GM06990 (cell line): ENCODE data around the gene ASPHD1.
"Not testable (repeated sequence)": the region's sequence is repeated elsewhere in the genome, so short reads cannot be mapped to it uniquely, and the experiment has no call there.

ENCODE experiments used
- DNase-seq: peaks from one replicate; pipeline ENCODE4 v3.0.0-alpha.2; 2011; ENCODE audit not compliant: insufficient read length; ENCODE audit errors: extremely low read depth
- H3K27me3 ChIP-seq: replicated peaks from 2 replicates; pipeline ENCODE4 v1.6.0; 2011; ENCODE audit warnings: low read length; ENCODE audit not compliant: control insufficient read depth, insufficient read depth
- H3K36me3 ChIP-seq: 2 replicates; pipeline ENCODE4 v1.5.1; 2011; ENCODE audit warnings: low read length; ENCODE audit not compliant: control insufficient read depth, insufficient read depth
- H3K4me3 ChIP-seq: replicated peaks from 2 replicates; pipeline ENCODE4 v1.5.1; 2011; ENCODE audit warnings: low read depth, mild to moderate bottlenecking, control low read depth, low read length
- TF ChIP-seq, protein P1 (sequence below): IDR thresholded peaks from 2 replicates; pipeline ENCODE4 v1.5.1; 2011; ENCODE audit warnings: low read length, control low read depth, mild to moderate bottlenecking, inconsistent platforms; ENCODE audit not compliant: insufficient read depth, poor library complexity, severe bottlenecking

The ASPHD1 gene

DNA sequence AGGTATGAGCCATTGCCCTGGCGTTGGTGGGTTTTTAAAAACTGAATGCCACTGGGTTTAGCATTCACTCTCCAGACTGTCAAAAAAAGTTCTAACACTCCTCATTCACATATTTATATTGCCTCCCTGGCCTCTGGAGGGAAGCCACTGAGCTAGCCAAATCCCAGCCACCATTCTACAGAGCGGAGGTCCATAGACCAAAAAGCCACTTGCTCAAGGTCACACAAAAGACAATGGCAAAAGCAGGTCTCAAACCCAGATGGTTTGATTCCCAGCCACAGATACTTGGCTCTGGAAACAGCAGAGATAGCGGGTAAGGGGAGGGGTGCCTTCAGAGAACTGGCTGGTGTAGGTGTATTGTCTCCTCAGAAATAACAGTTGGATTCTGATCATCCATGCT, 19.2 kb upstream of the ASPHD1 start:
- H3K4me3 ChIP-seq = no peak overlapping the region
- TF ChIP-seq, protein P1, sequence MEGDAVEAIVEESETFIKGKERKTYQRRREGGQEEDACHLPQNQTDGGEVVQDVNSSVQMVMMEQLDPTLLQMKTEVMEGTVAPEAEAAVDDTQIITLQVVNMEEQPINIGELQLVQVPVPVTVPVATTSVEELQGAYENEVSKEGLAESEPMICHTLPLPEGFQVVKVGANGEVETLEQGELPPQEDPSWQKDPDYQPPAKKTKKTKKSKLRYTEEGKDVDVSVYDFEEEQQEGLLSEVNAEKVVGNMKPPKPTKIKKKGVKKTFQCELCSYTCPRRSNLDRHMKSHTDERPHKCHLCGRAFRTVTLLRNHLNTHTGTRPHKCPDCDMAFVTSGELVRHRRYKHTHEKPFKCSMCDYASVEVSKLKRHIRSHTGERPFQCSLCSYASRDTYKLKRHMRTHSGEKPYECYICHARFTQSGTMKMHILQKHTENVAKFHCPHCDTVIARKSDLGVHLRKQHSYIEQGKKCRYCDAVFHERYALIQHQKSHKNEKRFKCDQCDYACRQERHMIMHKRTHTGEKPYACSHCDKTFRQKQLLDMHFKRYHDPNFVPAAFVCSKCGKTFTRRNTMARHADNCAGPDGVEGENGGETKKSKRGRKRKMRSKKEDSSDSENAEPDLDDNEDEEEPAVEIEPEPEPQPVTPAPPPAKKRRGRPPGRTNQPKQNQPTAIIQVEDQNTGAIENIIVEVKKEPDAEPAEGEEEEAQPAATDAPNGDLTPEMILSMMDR = no peak

DNA sequence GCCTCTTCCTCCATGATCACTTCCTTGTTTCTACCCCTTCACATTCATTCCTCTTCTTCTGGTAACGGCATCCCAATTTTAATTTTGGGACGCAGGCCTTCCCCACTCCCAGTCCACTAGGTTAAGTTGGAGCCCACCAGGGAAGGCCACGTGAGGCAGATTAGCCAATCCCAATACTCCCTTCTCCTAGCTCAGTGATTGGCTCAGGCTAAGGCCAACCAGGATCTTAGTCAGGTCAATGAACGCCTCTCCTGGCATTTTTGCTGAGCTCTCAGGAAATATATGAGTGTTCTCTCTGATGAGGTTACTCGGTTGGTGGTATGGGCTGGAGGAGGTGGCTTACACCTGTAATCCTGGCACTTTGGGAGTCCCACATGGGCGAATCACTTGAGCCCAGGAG, 16.3 kb upstream of the ASPHD1 start:
- no peak overlapping the region for H3K4me3 ChIP-seq
- H3K36me3 ChIP-seq = no peaks in the 10 kb centered on the region
- no peak for DNase-seq
- no peaks in the 10 kb centered on the region; the same call in 1 of the 2 replicates for H3K27me3 ChIP-seq
- TF ChIP-seq, protein P1 = no peak

More for the DNA sequence above, 19.2 kb upstream of the ASPHD1 start:
- Histone ChIP-seq H3K36me3 (no peaks in the 10 kb centered on the region), H3K27me3 (no peaks in the 10 kb centered on the region; the same call in none of the 2 replicates)
- DNase-seq = no peak

DNA sequence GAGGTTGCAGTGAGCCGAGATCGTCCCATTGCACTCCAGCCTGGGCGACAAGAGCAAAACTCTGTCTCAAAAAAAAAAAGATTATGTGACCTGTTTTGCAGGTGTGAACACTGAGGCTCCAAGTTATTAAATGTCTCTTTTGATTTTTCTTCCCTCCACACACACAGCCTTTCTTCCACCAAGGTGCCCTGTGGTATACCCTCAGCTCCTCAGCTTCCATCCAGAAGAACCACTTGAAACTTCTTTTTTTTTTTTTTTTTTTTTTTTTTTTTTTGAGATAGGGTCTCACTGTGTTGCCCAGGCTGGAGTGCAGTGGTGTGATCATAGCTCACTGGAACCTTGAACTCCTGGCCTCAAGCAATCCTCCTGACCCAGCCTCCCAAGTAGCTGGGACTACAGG, 10.9 kb upstream of the ASPHD1 start:
- H3K4me3 ChIP-seq, H3K27me3 ChIP-seq, DNase-seq, H3K36me3 ChIP-seq: not testable (repeated sequence)

DNA sequence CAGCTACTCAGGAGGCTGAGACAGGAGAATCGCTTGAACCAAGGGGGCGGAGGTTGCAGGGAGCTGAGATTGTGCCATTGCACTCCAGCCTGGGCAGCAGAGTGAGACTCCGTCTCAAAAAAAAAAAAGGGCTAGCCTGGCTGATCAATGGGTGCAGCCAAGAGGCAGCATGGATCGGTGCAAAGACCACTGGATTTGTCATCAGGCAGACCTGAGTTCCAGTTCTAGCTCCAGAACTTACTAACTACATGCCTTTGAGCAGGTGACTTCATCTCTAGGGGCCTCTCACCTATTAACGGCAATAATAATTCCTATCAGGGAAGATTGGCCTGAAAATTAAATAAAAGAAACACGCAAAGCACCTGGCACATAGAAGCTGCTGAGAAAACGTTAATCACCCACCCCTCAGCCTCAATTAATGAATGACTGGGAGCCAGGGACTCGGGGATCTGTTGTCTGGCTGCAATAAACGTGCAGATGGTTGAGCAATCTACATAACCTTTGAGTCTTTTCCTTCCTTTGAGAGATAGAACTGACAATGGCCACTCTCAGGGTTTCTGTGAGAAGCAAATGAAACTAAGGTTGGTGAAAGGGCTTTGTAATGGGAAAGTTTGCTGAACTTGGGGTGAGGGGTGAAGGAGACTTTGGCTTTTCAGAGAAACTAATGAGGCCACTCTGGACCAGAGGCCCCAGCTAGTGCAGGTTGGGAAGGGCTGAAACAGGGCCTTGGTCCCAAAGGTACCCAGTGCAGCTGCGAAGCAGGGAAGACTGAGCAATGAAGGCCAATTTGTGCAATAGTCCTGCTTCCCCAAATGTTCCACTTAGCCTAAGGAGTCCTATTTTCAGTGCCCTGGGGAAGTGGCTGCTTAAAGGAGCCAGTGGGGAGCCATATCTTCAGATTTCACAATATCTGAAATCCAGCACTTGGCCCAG, 8.5 kb upstream of the ASPHD1 start:
- TF ChIP-seq, protein P1 = no peak
- DNase-seq = no peak
- H3K4me3 ChIP-seq = no peak overlapping the region
- no peaks in the 10 kb centered on the region for H3K36me3 ChIP-seq
- peaks cover 1% of the 10 kb centered on the region; the same call in 1 of the 2 replicates for H3K27me3 ChIP-seq

DNA sequence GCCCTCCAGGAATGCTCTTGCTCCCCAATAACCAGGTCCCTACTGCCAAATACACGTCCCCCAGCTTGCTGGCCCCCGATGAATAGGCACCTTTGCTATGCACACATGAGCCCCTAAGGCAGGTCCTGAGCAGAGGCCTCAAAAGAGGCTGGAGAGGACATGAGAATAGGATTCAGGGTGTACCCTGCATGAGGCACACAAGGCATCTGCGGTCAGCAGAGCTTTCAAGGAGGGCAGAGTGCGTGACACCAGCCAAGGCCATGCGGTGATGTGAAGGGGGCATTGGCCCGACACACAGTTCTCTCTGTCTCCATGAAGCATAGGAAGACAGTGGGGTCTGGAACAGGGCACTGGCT, 7.9 kb upstream of the ASPHD1 start:
- peaks cover 1% of the 10 kb centered on the region; the same call in 1 of the 2 replicates for H3K27me3 ChIP-seq
- no peak for DNase-seq
- TF ChIP-seq, protein P1 = no peak
- no peaks in the 10 kb centered on the region for H3K36me3 ChIP-seq
- H3K4me3 ChIP-seq = no peak overlapping the region

DNA sequence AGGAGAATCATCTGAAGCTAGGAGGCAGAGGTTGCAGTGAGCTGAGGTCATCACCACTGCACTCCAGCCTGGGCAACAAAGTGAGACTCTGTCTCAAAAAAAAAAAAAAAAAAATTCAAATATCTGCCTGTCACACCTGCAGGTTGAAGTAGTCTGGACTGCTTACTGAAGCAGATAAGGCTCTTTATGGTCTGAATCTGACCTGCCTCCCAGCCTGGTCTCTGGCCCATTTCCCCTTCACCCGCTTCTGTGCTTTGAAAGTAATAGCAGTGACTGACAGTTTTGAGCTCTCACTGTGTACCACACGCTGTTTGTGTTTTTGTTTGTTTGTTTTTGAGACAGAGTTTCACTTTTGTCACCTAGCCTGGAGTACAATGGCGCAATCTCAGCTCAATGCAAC, 6.7 kb upstream of the ASPHD1 start:
- Histone ChIP-seq H3K36me3 (no peaks in the 10 kb centered on the region), H3K4me3 (no peak overlapping the region), H3K27me3 (peaks cover 1% of the 10 kb centered on the region; the same call in 1 of the 2 replicates)
- no peak for DNase-seq
- TF ChIP-seq, protein P1 = no peak
